Measurements from ENCODE around the gene NFIA.

GRCh38 chr1:61399199-61399598 lies 316.8 kb downstream of the NFIA start:
- TF ChIP-seq EP300 (IDR thresholded peaks at IDR 0.05) (no peak), POLR2A (IDR thresholded peaks at IDR 0.05) (no peak), POLR2AphosphoS5 (IDR thresholded peaks at IDR 0.05) (no peak)
- TF ChIP-seq, protein P1, sequence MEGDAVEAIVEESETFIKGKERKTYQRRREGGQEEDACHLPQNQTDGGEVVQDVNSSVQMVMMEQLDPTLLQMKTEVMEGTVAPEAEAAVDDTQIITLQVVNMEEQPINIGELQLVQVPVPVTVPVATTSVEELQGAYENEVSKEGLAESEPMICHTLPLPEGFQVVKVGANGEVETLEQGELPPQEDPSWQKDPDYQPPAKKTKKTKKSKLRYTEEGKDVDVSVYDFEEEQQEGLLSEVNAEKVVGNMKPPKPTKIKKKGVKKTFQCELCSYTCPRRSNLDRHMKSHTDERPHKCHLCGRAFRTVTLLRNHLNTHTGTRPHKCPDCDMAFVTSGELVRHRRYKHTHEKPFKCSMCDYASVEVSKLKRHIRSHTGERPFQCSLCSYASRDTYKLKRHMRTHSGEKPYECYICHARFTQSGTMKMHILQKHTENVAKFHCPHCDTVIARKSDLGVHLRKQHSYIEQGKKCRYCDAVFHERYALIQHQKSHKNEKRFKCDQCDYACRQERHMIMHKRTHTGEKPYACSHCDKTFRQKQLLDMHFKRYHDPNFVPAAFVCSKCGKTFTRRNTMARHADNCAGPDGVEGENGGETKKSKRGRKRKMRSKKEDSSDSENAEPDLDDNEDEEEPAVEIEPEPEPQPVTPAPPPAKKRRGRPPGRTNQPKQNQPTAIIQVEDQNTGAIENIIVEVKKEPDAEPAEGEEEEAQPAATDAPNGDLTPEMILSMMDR (IDR thresholded peaks at IDR 0.05): no peak

Measured in upper lobe of left lung (tissue), 4 donors.